ENCODE results near the gene ADGRB3.
"Not testable (repeated sequence)": the region's sequence is repeated elsewhere in the genome, so short reads cannot be mapped to it uniquely, and the experiment has no call there.

The ADGRB3 gene

GRCh38 chr6:68743099-68743498, 108.0 kb downstream of the ADGRB3 start:
- DNase-seq: no peak

GRCh38 chr6:68744376-68744775, 109.3 kb downstream of the ADGRB3 start:
- not testable (repeated sequence) for DNase-seq

DNA sequence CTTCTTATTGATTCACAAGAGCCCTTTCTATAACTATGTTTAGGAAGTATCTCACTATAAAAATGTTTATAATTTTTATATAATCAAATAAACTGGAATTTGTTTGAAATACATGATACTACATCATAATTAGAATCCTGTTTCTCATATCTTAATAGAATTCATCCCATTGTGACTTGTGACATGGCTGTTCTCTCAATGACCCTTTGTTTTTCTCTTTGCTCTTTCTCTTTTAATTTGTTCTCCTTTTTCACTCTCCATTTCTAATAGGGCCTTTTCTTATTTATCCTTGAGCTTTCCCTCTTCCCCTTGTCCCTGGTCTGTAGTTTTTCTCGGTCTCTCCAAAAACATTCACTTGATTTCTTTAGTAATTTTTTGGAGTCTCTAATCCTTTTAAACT, 111.3 kb downstream of the ADGRB3 start:
- DNase-seq: no peak

DNA sequence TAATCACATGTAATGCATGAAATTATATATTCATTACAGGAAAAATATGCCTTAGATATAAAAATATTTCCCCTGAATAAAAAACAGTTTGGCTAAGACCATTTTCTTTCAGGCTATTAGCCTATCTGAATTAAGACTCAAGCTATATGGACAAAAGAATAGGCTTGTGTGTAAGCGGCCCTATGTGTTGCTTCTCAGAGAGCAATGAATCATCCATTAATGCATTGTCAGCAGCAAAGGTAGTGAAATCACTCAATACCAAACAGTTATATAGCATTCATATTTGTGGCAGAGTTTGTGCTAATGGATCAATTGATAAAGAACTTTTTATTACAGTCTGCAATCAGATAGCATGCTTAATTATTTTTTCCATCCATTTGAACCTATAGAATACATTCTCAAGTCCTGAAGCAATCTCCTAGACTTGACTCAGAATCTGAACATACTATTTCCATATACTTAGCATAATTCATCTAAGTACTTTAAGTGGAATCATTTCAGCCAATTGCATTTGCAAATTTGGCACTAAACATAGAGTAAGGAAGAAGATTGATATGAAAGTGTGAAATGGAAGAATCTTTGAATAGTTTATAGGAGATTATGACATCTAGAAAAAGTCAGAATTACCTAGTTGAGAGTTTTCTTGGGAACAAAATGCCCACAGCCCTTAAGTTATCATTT, 112.2 kb downstream of the ADGRB3 start:
- no peak for DNase-seq

- DNase-seq: not testable (repeated sequence)
Observed at GRCh38 chr6:68747832-68748231, 112.8 kb downstream of the ADGRB3 start.

DNA sequence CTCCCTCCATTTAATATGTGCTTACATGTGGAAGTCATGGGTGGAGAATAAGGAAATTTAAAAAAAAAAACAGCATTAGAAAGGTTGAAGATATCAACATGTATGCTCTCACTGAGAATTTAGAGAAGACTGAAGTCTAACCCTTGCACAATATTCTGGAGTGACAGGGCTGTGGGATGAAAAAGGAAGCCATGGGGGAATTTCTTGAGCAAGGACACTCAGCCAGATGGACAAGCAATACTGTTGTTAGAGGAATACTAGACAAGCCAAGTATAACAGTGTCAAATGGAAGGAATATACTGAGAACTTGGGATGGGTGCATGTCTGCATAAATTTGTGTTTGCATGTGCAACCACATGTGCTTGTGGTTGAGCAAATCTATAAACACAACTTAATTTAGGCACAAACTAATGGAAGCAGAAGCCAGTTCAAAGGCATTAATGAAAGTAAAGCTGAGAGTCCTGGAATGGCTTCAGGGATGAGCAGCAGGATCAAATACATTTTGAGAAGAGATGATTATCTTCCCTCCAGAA, 119.7 kb downstream of the ADGRB3 start:
- DNase-seq: no peak

DNA sequence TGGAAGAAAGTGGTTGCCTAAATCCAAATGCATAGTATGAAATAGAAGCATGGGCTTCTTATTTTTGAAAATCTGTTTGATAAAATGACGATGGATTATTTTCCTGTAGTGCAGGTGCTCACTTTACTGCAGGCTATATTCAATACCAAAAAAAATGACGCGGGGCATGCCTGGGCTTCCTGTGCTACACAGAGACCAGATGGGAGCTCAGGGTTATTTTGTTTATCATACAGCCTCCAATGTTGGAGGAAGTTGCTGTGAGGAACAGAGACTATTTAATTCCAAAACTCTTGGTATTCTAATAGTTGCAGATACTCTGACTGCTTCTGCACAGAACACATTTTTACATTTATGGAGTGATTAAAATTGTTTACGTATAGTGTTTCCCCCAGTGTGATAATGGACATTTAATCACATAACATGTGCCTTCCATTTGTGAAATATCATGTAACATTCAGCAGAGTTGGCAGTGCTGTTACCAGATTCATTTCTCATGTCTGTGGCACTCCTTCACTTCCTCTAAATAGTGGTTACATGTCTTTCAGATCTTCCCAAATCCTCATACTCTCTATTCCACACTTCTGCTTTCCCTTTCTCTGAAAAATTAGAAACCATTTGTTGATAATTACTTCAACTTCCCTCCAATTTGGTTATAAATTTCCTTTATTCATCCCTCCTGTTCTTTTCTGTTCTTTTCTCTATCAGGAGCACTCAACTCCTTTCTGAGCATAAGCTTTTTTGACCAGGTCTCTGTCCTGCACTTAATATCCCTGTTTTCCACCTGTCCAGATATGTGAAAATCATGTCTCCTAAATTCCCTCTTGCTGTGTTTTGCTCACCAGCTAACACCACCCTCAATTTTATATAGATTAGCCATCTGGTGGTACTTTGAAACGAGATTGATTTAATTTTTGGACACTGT, 121.6 kb downstream of the ADGRB3 start:
- DNase-seq: no peak

- no peak for DNase-seq
Observed at GRCh38 chr6:68757821-68758220, 122.7 kb downstream of the ADGRB3 start.

- peak; percentile 32 for DNase-seq
Observed at GRCh38 chr6:68758559-68758958, 123.5 kb downstream of the ADGRB3 start.

DNA sequence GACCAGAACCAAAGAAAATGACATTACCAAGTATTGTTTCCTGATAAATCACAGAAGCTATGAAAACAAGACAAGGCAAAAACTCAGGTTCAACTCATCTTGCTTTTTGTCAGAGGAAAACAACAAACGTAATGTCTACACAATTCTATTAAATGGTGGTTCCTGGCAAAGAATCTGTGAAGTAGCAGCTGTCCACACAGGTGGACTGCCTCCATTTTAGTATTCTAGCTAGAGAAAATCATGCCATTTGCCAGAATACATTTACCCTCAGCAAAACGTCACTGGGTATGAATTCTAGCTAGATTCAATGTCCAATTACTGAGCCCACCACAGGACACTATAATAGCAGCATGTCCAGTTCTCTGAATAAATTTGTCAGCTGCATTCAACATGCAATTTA, 125.4 kb downstream of the ADGRB3 start:
- DNase-seq: no peak

- no peak for DNase-seq
Observed at GRCh38 chr6:68760941-68761676, 126.0 kb downstream of the ADGRB3 start.

GRCh38 chr6:68761985-68762384, 126.9 kb downstream of the ADGRB3 start:
- DNase-seq: no peak

- DNase-seq: no peak
Observed at GRCh38 chr6:68771426-68771825, 136.3 kb downstream of the ADGRB3 start.

GRCh38 chr6:68774843-68775242, 139.8 kb downstream of the ADGRB3 start:
- no peak for DNase-seq

DNA sequence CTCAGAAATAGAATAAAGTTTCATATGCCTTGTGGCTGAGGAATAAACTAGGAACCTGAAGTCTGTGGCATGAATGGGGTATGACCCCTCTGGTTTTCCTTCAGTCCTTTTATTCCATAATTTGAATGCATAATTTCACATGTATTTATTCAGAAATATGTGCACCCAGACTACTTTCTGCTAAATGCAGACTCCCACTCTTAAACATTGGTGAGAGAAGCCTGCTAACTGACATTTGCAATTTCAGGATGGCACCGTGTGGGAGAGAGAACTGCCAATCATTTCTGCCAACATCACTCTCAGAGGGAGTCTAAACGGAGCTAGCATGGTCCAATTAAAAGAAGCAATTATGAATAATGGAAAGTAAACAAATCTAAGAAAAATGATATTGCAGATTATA, 141.3 kb downstream of the ADGRB3 start:
- no peak for DNase-seq

GRCh38 chr6:68777956-68778355, 142.9 kb downstream of the ADGRB3 start:
- DNase-seq: peak; percentile 76

DNA sequence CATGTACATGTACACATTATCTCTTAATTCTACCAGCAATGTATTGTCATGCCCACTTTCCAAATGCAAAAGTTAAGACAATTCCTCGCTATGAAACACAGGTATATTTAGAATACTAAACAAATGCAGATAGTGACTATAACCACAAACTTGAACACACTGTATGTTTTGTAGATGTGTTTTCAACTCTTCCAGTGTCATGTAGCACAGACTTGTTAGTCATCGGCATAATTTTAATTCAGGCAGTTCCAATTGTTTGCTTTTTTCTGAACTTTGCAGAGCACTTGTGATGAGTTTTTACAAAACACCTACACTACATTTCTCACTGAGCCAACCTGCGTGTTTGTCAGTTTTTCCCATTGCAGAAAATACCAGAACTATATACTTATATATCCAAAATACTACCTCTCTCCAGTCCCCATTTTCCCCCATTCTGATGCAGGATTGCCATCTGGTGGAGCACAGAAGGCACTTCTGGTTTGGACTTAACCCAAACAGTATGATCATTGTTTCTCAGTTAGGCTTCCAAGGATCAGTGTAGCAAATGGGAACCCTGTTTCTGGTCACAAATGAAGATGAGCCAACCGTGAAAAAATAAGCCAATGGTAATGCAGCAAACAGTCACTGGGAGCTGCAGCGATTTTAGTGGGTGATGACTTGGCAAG, 143.4 kb downstream of the ADGRB3 start:
- peak; percentile 77 for DNase-seq

- no peak for DNase-seq
Observed at GRCh38 chr6:68779366-68779765, 144.3 kb downstream of the ADGRB3 start.

DNA sequence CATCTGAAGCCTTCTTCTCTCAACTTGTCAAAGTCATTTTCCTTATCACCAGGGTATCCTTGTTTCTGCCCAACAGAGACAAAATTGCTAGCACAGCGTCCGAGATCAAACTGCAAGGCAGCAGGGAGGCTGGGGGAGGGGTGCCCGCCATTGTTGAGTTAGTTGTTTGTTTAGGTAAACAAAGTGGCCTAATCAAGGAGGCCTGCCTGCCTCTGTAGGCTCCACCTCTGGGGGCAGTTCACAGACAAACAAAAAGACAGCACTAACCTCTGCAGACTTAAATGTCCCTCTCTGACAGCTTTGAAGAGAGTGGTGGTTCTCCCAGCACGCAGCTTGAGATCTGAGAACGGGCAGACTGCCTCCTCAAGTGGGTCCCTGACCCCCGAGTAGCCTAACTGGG, 155.0 kb downstream of the ADGRB3 start:
- not testable (repeated sequence) for DNase-seq

- DNase-seq: not testable (repeated sequence)
Observed at GRCh38 chr6:68814976-68815375, 179.9 kb downstream of the ADGRB3 start.

- DNase-seq: no peak
Observed at GRCh38 chr6:68826501-68826900, 191.4 kb downstream of the ADGRB3 start.

DNA sequence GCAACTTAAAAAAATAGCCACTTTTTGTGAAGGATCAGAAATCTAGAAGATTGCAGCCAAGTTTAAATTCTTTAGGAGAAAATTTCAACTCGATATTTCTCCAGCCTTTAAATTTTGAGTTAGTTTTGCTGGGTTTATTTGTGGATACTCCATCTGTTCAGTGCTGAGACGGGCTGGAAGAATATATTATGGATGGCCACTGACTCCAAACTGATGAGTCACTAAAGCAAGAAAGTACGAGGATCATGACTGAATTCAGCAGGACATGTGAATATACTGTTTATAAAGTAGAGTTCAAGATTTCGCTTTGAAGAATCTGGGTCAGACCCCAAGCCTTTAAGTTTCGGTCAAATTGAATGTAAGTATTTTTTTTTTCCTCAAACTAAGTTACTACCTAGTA, 199.5 kb downstream of the ADGRB3 start:
- no peak for DNase-seq

DNA sequence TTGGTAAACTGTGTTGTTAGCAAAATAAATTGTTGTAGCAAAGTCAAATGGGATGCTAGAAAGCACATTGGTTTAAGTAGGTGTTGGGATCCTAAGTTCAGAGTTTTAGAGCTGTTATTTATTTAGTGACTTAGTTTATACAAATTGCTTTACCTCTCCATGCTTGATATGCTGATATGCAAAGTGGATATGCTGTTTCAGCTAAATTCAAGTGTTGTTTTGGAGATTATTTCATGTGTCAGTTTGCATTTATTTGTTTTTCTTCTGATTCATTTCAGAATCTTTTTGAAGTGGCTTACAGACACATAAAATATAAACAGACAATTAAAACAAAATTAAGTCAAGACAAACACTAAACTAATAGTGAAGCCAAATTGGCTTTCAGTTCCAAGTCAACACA, 203.5 kb downstream of the ADGRB3 start:
- no peak for DNase-seq
